HCT116 (cell line): Measurements from ENCODE around the gene TMEM138. TPM values are rescaled to one million over a fixed set of nuclear protein-coding genes. Genes with fewer than 3 reads are reported as not detected.
"Not testable (repeated sequence)": the region's sequence is repeated elsewhere in the genome, so short reads cannot be mapped to it uniquely, and the experiment has no call there.

Experiments
- ATAC-seq: fragments of 200-7000 bp; cut with Tn5 transposase; 2 replicates; pipeline ENCODE4 v1.9.1; 2020; ENCODE audit warnings: mild to moderate bottlenecking, moderate library complexity
- BruUV-seq: library from RNA; stranded (reverse); fragments of 400-500 nt; replicated peaks from 2 replicates; lab custom pipeline; 2021; lab: Mats Ljungman, UMichigan
- CTCF ChIA-PET: fragments of 300-600 bp; sonication (Branson Sonifier 250); formaldehyde crosslinking; loops from one replicate; lab custom pipeline; 2021; ENCODE audit warnings: antibody characterized with exemption; lab: Charles Lee
- POLR2A ChIA-PET: fragments of 300-600, 350-600 bp; sonication (Branson Sonifier 250); formaldehyde crosslinking; loops from one replicate; lab custom pipeline; 2021; ENCODE audit warnings: antibody characterized with exemption; lab: Charles Lee
- RAD21 ChIA-PET, 2 experiments: fragments of 300-600 bp; sonication (Branson Sonifier 250); formaldehyde crosslinking; loops; one replicate each; lab custom pipeline; 2023; ENCODE audit warnings: low total read pairs in 2 of 2; ENCODE audit not compliant: uncharacterized antibody in 2 of 2, unreplicated experiment in 2 of 2, low non-redundant PET in 1 of 2; lab: Charles Lee
- DNase-seq: peaks from one replicate; pipeline ENCODE4 v3.0.0-alpha.2; 2010; ENCODE audit warnings: low read depth, low spot score
- H2AFZ ChIP-seq: fragments of 200-600 bp; shearing (Covaris generic), sonication (generic); 2 replicates; pipeline ENCODE4 v1.6.1; 2017; ENCODE audit warnings: low read depth, mixed run types, mixed read lengths, antibody characterized with exemption, low read length; ENCODE audit not compliant: poor library complexity, severe bottlenecking
- H3K27ac ChIP-seq: 2 replicates; pipeline ENCODE4 v1.5.1; 2012; ENCODE audit warnings: low read depth, low read length
- H3K27me3 ChIP-seq: fragments of 200-600 bp; sonication (generic); 2 replicates; pipeline ENCODE4 v1.6.1; 2016; ENCODE audit warnings: mixed run types, low read length, mixed read lengths; ENCODE audit not compliant: insufficient read depth
- H3K36me3 ChIP-seq, 2 experiments: fragments of 200-500 bp in 1 of 2; fragments of 200-600 bp in 1 of 2; sonication (Bioruptor generic) in 1 of 2; sonication (generic) in 1 of 2; 2 replicates each; pipeline versions ENCODE4 v1.5.1 to v1.6.1; 2014 to 2016; ENCODE audit warnings: low read length in 2 of 2, inconsistent platforms in 1 of 2, mixed read lengths in 1 of 2, mixed run types in 1 of 2; ENCODE audit not compliant: insufficient read depth in 2 of 2, control insufficient read depth in 1 of 2
- H3K4me1 ChIP-seq, 2 experiments: fragments of 200-600 bp in 1 of 2; sonication (generic) in 1 of 2; 2 replicates each; pipeline versions ENCODE4 v1.5.1 to v1.6.1; 2012 to 2017; ENCODE audit warnings: low read length in 2 of 2, inconsistent platforms in 1 of 2, mild to moderate bottlenecking in 1 of 2, mixed read lengths in 1 of 2, mixed run types in 1 of 2, moderate library complexity in 1 of 2; ENCODE audit not compliant: insufficient read depth in 2 of 2, control insufficient read depth in 1 of 2
- H3K4me2 ChIP-seq: fragments of 200-600 bp; sonication (generic); 2 replicates; pipeline ENCODE4 v1.6.1; 2017; ENCODE audit warnings: mixed run types, low read length, mixed read lengths
- H3K4me3 ChIP-seq, 2 experiments: fragments of 200-600 bp in 1 of 2; sonication (generic) in 1 of 2; replicated peaks in 1 of 2; 2 replicates each; pipeline ENCODE4 v1.5.1; 2011 to 2016; ENCODE audit warnings: low read length in 2 of 2, control low read depth in 1 of 2, low read depth in 1 of 2, mild to moderate bottlenecking in 1 of 2, mixed read lengths in 1 of 2, mixed run types in 1 of 2
- H3K79me2 ChIP-seq: fragments of 200-600 bp; sonication (generic); 2 replicates; pipeline ENCODE4 v1.6.1; 2017; ENCODE audit warnings: mild to moderate bottlenecking, mixed run types, low read length, moderate library complexity, mixed read lengths; ENCODE audit not compliant: insufficient read depth
- H3K9ac ChIP-seq: fragments of 200-600 bp; sonication (generic); 2 replicates; pipeline ENCODE4 v1.6.1; 2016; ENCODE audit warnings: low read length, mixed read lengths
- H3K9me2 ChIP-seq: fragments of 200-600 bp; sonication (generic), shearing (Covaris generic); 2 replicates; pipeline ENCODE4 v1.6.1; 2017; ENCODE audit warnings: mixed run types, mild to moderate bottlenecking, moderate library complexity; ENCODE audit not compliant: insufficient read depth
- H3K9me3 ChIP-seq, 2 experiments: fragments of 200-500 bp in 1 of 2; fragments of 200-600 bp in 1 of 2; sonication (Bioruptor generic) in 1 of 2; sonication (generic) in 1 of 2; 2 replicates each; pipeline ENCODE4 v1.6.1; 2014 to 2017; ENCODE audit warnings: low read length in 2 of 2, mixed read lengths in 2 of 2, inconsistent platforms in 1 of 2, low read depth in 1 of 2, mild to moderate bottlenecking in 1 of 2, mixed run types in 1 of 2, moderate library complexity in 1 of 2; ENCODE audit not compliant: control insufficient read depth in 1 of 2, insufficient read depth in 1 of 2
- H4K20me1 ChIP-seq: fragments of 200-600 bp; sonication (generic), shearing (Covaris generic); 2 replicates; pipeline ENCODE4 v1.6.1; 2017; ENCODE audit warnings: mixed run types, mild to moderate bottlenecking, moderate library complexity; ENCODE audit not compliant: insufficient read depth
- RAD21 ChIP-seq: IDR thresholded peaks from 2 replicates; pipeline ENCODE4 v1.6.1; 2012; ENCODE audit warnings: low read depth, mild to moderate bottlenecking
- ZFX ChIP-seq: fragments of 450-650 bp; IDR thresholded peaks from 2 replicates; pipeline ENCODE4 v1.6.1; 2017
- intact Hi-C: fragments of 100-400 bp; cut with micrococcal nuclease; formaldehyde crosslinking; loops from 2 replicates; pipeline ENCODE4 v1.10.0; 2022
- total RNA-seq: library from RNA; stranded (reverse); gene quantifications from one replicate; pipeline ENCODE4 v1.2.1, GENCODE V29; 2021; ENCODE audit not compliant: unreplicated experiment
- TF ChIP-seq, protein P1 (sequence below), 3 experiments: fragments of 200-600 bp in 1 of 3; sonication (generic) in 1 of 3; IDR thresholded peaks in 2 of 3; conservative IDR thresholded peaks in 1 of 3; 2 replicates each; pipeline ENCODE4 v1.5.1; 2012 to 2017; ENCODE audit warnings: low read depth in 2 of 3, low read length in 2 of 3, antibody characterized with exemption in 1 of 3, borderline replicate concordance in 1 of 3, control low read depth in 1 of 3, mild to moderate bottlenecking in 1 of 3, mixed read lengths in 1 of 3, mixed run types in 1 of 3, moderate library complexity in 1 of 3; ENCODE audit not compliant: insufficient read depth in 1 of 3

The TMEM138 gene
- total RNA-seq, 1 experiment from 2014 or later, result 45.0 TPM

DNA sequence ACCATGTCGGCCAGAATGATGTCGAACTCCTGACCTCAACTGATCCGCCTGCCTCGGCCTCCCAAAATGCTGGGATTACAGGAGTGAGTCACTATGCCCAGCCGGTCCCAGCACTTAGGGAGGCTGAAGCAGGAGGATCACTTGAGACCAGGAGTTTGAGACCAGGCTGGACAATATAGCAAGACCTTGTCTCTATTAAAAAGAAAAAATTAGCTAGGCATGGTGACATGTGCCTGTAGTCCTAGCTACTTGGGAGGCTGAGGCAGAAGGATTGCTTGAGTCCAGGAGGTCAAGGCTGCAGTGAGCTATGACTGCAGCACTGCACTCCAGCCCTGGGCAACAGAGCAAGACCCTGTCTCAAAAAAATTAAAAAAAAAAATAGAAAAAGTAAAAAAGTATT, 21.7 kb downstream of the TMEM138 start:
- H3K4me2 ChIP-seq, H2AFZ ChIP-seq, RAD21 ChIA-PET, H3K36me3 ChIP-seq, H3K79me2 ChIP-seq, H3K4me3 ChIP-seq, H3K27ac ChIP-seq, ATAC-seq, DNase-seq, H3K9me2 ChIP-seq, H3K4me1 ChIP-seq, H3K9me3 ChIP-seq, H3K27me3 ChIP-seq, H4K20me1 ChIP-seq, BruUV-seq, H3K9ac ChIP-seq: not testable (repeated sequence)
- POLR2A ChIA-PET, result interaction anchor here (2.4 to 3.0 kb wide), 2 partner anchors 22 to 48 kb away, joined by 12 to 14 read pairs; partner anchors contain the start of genes CYB561A3 and TMEM138
- intact Hi-C loops, result loop anchor here (10.0 kb wide), 1 partner anchor 609 kb away; no protein-coding TSS in a partner anchor
- CTCF ChIA-PET, result interaction anchor here (2.3 to 6.5 kb wide), 2 partner anchors 9 to 48 kb away, joined by 10 to 120 read pairs; no protein-coding TSS in a partner anchor

DNA sequence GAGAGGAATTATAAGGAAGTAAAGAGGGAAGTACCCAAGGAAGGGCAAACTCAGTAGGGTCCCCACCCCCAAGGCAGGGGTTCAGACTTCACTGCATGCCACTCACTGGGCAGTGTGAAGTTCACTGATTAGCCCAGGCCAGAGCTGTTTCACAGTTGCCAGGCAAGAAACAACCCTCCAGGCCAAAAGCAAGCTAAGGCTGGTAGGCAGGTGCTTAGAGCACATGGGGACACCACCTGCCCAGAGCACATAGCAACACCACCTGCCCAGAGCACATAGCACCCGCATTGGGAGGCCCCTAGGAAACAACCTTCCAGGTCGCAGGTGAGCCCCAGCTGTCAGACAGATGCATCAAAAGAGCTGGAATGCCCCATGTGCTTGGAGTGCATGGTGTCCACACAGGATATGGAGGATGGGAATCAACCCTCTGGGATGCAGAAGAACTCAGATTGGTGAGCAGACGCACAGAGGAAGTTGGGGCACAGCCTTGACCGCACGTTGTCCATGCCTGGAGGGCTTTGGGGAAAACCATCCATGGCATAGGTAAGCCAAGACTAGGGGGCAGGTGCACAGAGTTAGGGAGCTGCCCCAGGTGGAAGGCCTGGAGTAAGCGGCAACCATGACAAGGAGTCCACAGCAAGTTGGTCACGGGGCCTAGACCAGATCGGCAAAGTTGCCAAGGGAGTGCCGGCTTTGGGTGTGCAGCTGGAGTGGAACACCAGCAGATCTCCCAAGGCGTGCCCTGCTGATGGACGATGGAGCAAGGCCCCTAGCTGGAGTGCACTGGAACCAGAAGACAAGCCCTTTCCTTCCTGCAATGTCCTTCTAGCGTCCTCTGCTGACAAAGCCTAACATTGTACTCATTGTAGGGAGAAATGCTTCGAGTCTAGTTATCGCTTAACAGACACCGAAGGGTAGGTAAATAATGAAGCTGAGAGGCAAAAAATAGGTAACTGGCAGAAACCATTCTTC, 22.4 kb downstream of the TMEM138 start:
- no peaks in the 10 kb centered on the region for H3K36me3 ChIP-seq
- no peak overlapping the region for H3K4me2 ChIP-seq
- no peak overlapping the region for H3K4me3 ChIP-seq
- H3K27me3 ChIP-seq, result no peaks in the 10 kb centered on the region
- no peak overlapping the region for H2AFZ ChIP-seq
- H3K9me2 ChIP-seq, result no peaks in the 10 kb centered on the region
- CTCF ChIA-PET, result interaction anchor here (0.8 to 6.5 kb wide), 8 partner anchors 10 to 554 kb away, joined by 3 to 120 read pairs (median 8); partner anchors contain the start of genes CPSF7, CYB561A3, SDHAF2 and TMEM138
- H3K27ac ChIP-seq, result no peak overlapping the region; the same call in 1 of the 2 replicates
- DNase-seq, result no peak
- H3K79me2 ChIP-seq, result no peaks in the 10 kb centered on the region
- H4K20me1 ChIP-seq, result no peaks in the 10 kb centered on the region
- POLR2A ChIA-PET, result interaction anchor here (0.8 to 3.0 kb wide), 5 partner anchors 17 to 53 kb away, joined by 3 to 14 read pairs (median 5); partner anchors contain the start of genes CYB561A3 and TMEM138
- RAD21 ChIA-PET, result interaction anchor here (1.2 to 1.9 kb wide), 3 partner anchors 48 to 50 kb away, joined by 3 to 15 read pairs (median 14); no protein-coding TSS in a partner anchor
- H3K4me1 ChIP-seq, result no peaks in the 10 kb centered on the region
- ATAC-seq, result peak; percentile 31; the same call in 1 of the 2 replicates
- BruUV-seq, result no TSS peak
- H3K9me3 ChIP-seq, result no peaks in the 10 kb centered on the region
- intact Hi-C loops, result loop anchor here (1.0 to 10.0 kb wide), 5 partner anchors 48 to 610 kb away; no protein-coding TSS in a partner anchor
- H3K9ac ChIP-seq, result no peak overlapping the region
- peak; percentile 36 for TF ChIP-seq RAD21
- TF ChIP-seq, protein P1, sequence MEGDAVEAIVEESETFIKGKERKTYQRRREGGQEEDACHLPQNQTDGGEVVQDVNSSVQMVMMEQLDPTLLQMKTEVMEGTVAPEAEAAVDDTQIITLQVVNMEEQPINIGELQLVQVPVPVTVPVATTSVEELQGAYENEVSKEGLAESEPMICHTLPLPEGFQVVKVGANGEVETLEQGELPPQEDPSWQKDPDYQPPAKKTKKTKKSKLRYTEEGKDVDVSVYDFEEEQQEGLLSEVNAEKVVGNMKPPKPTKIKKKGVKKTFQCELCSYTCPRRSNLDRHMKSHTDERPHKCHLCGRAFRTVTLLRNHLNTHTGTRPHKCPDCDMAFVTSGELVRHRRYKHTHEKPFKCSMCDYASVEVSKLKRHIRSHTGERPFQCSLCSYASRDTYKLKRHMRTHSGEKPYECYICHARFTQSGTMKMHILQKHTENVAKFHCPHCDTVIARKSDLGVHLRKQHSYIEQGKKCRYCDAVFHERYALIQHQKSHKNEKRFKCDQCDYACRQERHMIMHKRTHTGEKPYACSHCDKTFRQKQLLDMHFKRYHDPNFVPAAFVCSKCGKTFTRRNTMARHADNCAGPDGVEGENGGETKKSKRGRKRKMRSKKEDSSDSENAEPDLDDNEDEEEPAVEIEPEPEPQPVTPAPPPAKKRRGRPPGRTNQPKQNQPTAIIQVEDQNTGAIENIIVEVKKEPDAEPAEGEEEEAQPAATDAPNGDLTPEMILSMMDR (IDR thresholded peaks at IDR 0.05 in 2 of 3, conservative IDR thresholded peaks at IDR 0.05 in 1 of 3; ENCODE audit: borderline replicate concordance in 1 of 3, insufficient read depth in 1 of 3, low read depth in 2 of 3, low read length in 2 of 3), result peak; percentile 3 to 32 (median 20); a peak in 2 of 6 replicates
- no peak for TF ChIP-seq ZFX
